ENCODE data around the gene FAM135A.

The FAM135A gene

DNA sequence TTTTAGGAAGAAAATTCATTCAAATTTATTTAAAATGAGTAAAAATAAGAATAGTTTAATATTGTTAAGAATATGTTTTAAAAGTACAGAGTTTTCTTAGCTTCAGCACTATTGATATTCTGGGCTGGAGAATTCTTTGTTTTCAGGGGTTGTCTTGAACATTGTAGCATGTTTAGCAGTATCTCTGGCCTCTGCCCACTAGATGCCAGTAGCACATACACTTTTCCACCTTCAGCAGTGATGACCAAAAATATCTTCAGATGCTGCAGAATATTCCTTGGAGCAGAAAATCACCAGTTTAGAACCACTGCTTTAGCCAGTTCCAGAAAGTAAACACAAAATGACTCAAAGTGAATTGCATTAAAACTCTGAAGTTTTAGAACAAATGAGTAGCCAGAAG is 134.0 kb downstream of the FAM135A start:
- no peaks in the 10 kb centered on the region for H3K36me3 ChIP-seq (ENCODE audit: insufficient read depth, low read length)

DNA sequence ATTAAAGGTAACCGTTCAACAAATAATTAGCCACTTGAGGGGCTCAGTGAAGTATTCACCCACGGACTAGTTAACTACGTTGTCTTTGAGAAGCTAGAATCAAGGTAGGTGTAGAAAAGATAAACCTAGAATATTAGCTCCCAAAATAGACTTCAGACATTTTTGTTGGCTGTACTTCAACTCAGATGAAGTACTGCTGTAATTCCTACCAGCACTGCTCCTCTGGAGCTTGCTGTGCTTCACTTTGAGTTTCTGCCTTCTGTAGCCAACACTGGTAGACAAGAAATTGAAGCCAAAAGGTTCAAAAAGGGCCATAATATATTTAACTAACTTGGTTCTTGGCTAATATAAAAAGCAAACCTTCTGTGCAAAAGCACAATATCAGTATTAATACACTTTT is 134.6 kb downstream of the FAM135A start:
- no peaks in the 10 kb centered on the region for H3K79me2 ChIP-seq (ENCODE audit: insufficient read depth, low read length)
- no peaks in the 10 kb centered on the region for H3K9me2 ChIP-seq (ENCODE audit: low read depth, low read length)
- no peak overlapping the region for H3K9ac ChIP-seq (ENCODE audit: low read length)
- no peaks in the 10 kb centered on the region for H3K36me3 ChIP-seq (ENCODE audit: insufficient read depth, low read length)
- TF ChIP-seq, protein P1, sequence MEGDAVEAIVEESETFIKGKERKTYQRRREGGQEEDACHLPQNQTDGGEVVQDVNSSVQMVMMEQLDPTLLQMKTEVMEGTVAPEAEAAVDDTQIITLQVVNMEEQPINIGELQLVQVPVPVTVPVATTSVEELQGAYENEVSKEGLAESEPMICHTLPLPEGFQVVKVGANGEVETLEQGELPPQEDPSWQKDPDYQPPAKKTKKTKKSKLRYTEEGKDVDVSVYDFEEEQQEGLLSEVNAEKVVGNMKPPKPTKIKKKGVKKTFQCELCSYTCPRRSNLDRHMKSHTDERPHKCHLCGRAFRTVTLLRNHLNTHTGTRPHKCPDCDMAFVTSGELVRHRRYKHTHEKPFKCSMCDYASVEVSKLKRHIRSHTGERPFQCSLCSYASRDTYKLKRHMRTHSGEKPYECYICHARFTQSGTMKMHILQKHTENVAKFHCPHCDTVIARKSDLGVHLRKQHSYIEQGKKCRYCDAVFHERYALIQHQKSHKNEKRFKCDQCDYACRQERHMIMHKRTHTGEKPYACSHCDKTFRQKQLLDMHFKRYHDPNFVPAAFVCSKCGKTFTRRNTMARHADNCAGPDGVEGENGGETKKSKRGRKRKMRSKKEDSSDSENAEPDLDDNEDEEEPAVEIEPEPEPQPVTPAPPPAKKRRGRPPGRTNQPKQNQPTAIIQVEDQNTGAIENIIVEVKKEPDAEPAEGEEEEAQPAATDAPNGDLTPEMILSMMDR (IDR thresholded peaks at IDR 0.05; ENCODE audit: low read length): no peak
- no peak for TF ChIP-seq EZH2 (IDR thresholded peaks at IDR 0.05; ENCODE audit: borderline replicate concordance, low read length)
- no peaks in the 10 kb centered on the region for H3K9me3 ChIP-seq (ENCODE audit: low read length)
- H3K4me2 ChIP-seq (ENCODE audit: low read length): no peak overlapping the region
- no peaks in the 10 kb centered on the region for H3F3A ChIP-seq (ENCODE audit: insufficient read depth, low read length)
- H3K27me3 ChIP-seq (ENCODE audit: insufficient read depth, low read length): no peaks in the 10 kb centered on the region
- H3K27ac ChIP-seq (ENCODE audit: low read depth, low read length, poor library complexity, severe bottlenecking): no peak overlapping the region
- H2AFZ ChIP-seq (ENCODE audit: low read length): no peak overlapping the region
- H4K20me1 ChIP-seq (ENCODE audit: insufficient read depth, low read length): no peaks in the 10 kb centered on the region
- H3K4me1 ChIP-seq (ENCODE audit: insufficient read depth, low read length, severe bottlenecking): no peaks in the 10 kb centered on the region
- H3K4me3 ChIP-seq (ENCODE audit: low read depth, low read length, poor library complexity, severe bottlenecking): no peak overlapping the region

More for the DNA sequence above, 134.0 kb downstream of the FAM135A start:
- no peak overlapping the region for H3K4me3 ChIP-seq (ENCODE audit: low read depth, low read length, poor library complexity, severe bottlenecking)
- no peaks in the 10 kb centered on the region for H4K20me1 ChIP-seq (ENCODE audit: insufficient read depth, low read length)
- H3K27ac ChIP-seq (ENCODE audit: low read depth, low read length, poor library complexity, severe bottlenecking): no peak overlapping the region
- no peaks in the 10 kb centered on the region for H3K27me3 ChIP-seq (ENCODE audit: insufficient read depth, low read length)
- H3K4me2 ChIP-seq (ENCODE audit: low read length): no peak overlapping the region
- no peak for TF ChIP-seq EZH2 (IDR thresholded peaks at IDR 0.05; ENCODE audit: borderline replicate concordance, low read length)
- TF ChIP-seq, protein P1 (IDR thresholded peaks at IDR 0.05; ENCODE audit: low read length): peak; percentile 39
- H3K9me2 ChIP-seq (ENCODE audit: low read depth, low read length): no peaks in the 10 kb centered on the region
- H3F3A ChIP-seq (ENCODE audit: insufficient read depth, low read length): no peaks in the 10 kb centered on the region
- no peaks in the 10 kb centered on the region for H3K4me1 ChIP-seq (ENCODE audit: insufficient read depth, low read length, severe bottlenecking)
- no peak overlapping the region for H2AFZ ChIP-seq (ENCODE audit: low read length)
- no peaks in the 10 kb centered on the region for H3K9me3 ChIP-seq (ENCODE audit: low read length)
- H3K9ac ChIP-seq (ENCODE audit: low read length): no peak overlapping the region
- H3K79me2 ChIP-seq (ENCODE audit: insufficient read depth, low read length): no peaks in the 10 kb centered on the region

DNA sequence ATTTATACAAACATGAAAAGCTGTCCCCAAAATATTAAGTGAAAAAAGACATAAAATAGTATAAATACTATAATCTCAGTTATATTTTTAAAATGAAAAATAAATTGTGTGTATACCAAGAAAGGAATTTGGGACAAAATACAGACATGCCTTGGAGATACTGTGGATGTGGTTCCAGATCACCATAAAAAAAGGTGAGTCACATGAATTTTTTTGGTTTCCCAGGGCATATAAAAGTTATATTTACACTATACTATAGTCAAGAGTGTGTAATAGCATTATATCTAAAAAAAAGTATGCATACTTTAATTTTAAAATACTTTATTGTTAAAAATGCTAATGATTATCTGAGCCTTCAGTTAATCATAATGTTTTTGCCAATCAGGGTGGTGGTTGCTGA is 136.0 kb downstream of the FAM135A start:
- Histone ChIP-seq H3K27ac (ENCODE audit: low read depth, low read length, poor library complexity, severe bottlenecking) (no peak overlapping the region), H3F3A (ENCODE audit: insufficient read depth, low read length) (no peaks in the 10 kb centered on the region), H3K36me3 (ENCODE audit: insufficient read depth, low read length) (no peaks in the 10 kb centered on the region), H3K9ac (ENCODE audit: low read length) (no peak overlapping the region), H3K27me3 (ENCODE audit: insufficient read depth, low read length) (no peaks in the 10 kb centered on the region), H2AFZ (ENCODE audit: low read length) (no peak overlapping the region), H3K4me3 (ENCODE audit: low read depth, low read length, poor library complexity, severe bottlenecking) (no peak overlapping the region), H3K79me2 (ENCODE audit: insufficient read depth, low read length) (no peaks in the 10 kb centered on the region), H3K9me2 (ENCODE audit: low read depth, low read length) (no peaks in the 10 kb centered on the region), H3K9me3 (ENCODE audit: low read length) (no peaks in the 10 kb centered on the region), H4K20me1 (ENCODE audit: insufficient read depth, low read length) (no peaks in the 10 kb centered on the region), H3K4me2 (ENCODE audit: low read length) (no peak overlapping the region), H3K4me1 (ENCODE audit: insufficient read depth, low read length, severe bottlenecking) (no peaks in the 10 kb centered on the region)
- TF ChIP-seq, protein P1 (IDR thresholded peaks at IDR 0.05; ENCODE audit: low read length): no peak
- TF ChIP-seq EZH2 (IDR thresholded peaks at IDR 0.05; ENCODE audit: borderline replicate concordance, low read length): no peak

Measured in OCI-LY1 (cell line).